ENCODE measurements around the gene MLPH.

Gene MLPH

GRCh38 chr2:237490009-237490711 is 3.1 kb downstream of the MLPH start:
- H3K27me3 ChIP-seq (ENCODE audit: control insufficient read depth, low read length), result no peaks in the 10 kb centered on the region
- peaks cover 20% of the 10 kb centered on the region for H3K9me3 ChIP-seq (ENCODE audit: control insufficient read depth, insufficient read depth, low read length)
- no peak overlapping the region for H3K4me3 ChIP-seq (ENCODE audit: low read length)
- no peaks in the 10 kb centered on the region for H3K79me2 ChIP-seq (ENCODE audit: control insufficient read depth, low read length)
- no peak overlapping the region for H3K4me2 ChIP-seq (ENCODE audit: low read length)
- TF ChIP-seq, protein P1, sequence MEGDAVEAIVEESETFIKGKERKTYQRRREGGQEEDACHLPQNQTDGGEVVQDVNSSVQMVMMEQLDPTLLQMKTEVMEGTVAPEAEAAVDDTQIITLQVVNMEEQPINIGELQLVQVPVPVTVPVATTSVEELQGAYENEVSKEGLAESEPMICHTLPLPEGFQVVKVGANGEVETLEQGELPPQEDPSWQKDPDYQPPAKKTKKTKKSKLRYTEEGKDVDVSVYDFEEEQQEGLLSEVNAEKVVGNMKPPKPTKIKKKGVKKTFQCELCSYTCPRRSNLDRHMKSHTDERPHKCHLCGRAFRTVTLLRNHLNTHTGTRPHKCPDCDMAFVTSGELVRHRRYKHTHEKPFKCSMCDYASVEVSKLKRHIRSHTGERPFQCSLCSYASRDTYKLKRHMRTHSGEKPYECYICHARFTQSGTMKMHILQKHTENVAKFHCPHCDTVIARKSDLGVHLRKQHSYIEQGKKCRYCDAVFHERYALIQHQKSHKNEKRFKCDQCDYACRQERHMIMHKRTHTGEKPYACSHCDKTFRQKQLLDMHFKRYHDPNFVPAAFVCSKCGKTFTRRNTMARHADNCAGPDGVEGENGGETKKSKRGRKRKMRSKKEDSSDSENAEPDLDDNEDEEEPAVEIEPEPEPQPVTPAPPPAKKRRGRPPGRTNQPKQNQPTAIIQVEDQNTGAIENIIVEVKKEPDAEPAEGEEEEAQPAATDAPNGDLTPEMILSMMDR (IDR thresholded peaks at IDR 0.05; ENCODE audit: low read depth, low read length, poor library complexity, severe bottlenecking), result no peak
- no peak for TF ChIP-seq EZH2phosphoT487 (IDR thresholded peaks at IDR 0.05; ENCODE audit: borderline replicate concordance, low read length)
- H3F3A ChIP-seq (ENCODE audit: control insufficient read depth, insufficient read depth), result no peaks in the 10 kb centered on the region
- H3K27ac ChIP-seq (ENCODE audit: low read depth, low read length), result no peak overlapping the region
- no peaks in the 10 kb centered on the region for H3K36me3 ChIP-seq (ENCODE audit: control insufficient read depth, low read length)
- no peaks in the 10 kb centered on the region for H4K20me1 ChIP-seq (ENCODE audit: control insufficient read depth, insufficient read depth, low read depth, low read length)
- no peaks in the 10 kb centered on the region for H3K9me2 ChIP-seq (replicated peaks; ENCODE audit: control insufficient read depth, low read length)
- no peaks in the 10 kb centered on the region for H3K4me1 ChIP-seq (ENCODE audit: control insufficient read depth, low read length)

DNA sequence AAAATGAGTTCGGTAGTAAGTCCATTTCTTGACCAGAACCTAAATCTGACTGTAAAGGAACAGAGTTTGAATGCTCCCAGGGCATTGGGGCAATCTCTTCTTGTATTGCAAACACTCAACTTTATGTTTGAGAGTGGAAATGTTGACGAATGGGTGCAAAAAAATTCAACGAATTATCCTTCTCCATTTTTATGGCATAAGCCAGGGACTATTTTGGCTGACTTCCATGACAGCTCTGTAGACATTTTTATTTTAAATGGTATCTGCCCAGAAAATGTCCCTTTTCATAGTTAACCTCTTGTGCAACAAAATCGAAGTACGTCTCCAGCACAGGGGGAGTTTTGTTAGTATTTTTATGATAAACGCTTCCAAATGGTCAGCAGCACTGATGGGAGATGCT is 3.7 kb downstream of the MLPH start:
- no peaks in the 10 kb centered on the region for H3K79me2 ChIP-seq (ENCODE audit: control insufficient read depth, low read length)
- H3K36me3 ChIP-seq (ENCODE audit: control insufficient read depth, low read length), result no peaks in the 10 kb centered on the region
- no peak for TF ChIP-seq EZH2phosphoT487 (IDR thresholded peaks at IDR 0.05; ENCODE audit: borderline replicate concordance, low read length)
- TF ChIP-seq, protein P1 (IDR thresholded peaks at IDR 0.05; ENCODE audit: low read depth, low read length, poor library complexity, severe bottlenecking), result no peak
- no peak overlapping the region for H3K4me3 ChIP-seq (ENCODE audit: low read length)
- H3K9me3 ChIP-seq (ENCODE audit: control insufficient read depth, insufficient read depth, low read length), result peaks cover 20% of the 10 kb centered on the region
- H3K4me2 ChIP-seq (ENCODE audit: low read length), result no peak overlapping the region
- H3K9me2 ChIP-seq (replicated peaks; ENCODE audit: control insufficient read depth, low read length), result no peaks in the 10 kb centered on the region
- H3F3A ChIP-seq (ENCODE audit: control insufficient read depth, insufficient read depth), result no peaks in the 10 kb centered on the region
- no peaks in the 10 kb centered on the region for H3K4me1 ChIP-seq (ENCODE audit: control insufficient read depth, low read length)
- no peaks in the 10 kb centered on the region for H4K20me1 ChIP-seq (ENCODE audit: control insufficient read depth, insufficient read depth, low read depth, low read length)
- no peaks in the 10 kb centered on the region for H3K27me3 ChIP-seq (ENCODE audit: control insufficient read depth, low read length)
- no peak overlapping the region for H3K27ac ChIP-seq (ENCODE audit: low read depth, low read length)

DNA sequence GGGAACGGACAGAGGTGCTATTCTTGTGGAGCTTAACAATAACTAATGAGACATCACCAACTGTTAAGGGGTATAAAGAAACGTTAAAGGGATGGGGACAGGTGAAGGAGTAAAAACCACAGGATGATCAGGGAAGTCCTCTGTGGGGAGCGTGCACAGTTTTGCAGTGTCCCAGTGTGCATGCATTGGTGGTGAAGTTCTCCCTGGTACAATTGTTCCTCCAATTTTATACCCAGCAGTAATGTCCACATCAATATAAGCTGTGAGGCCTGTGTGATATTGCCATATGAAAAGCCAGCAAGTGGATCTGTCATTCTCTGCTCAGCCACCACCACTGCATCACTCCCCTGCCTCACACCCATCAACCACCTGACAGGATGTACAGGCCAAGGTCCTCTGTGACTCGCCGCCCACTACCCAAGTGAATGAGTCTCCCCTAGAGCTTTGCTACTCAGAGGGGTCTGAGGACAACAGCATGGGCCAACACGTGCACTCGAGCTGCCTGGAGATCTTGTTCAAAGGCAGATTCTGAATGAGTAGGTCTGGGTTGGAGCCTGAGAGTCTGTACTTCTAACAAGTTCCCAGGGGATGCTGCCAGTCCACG is 4.6 kb downstream of the MLPH start:
- H3K4me1 ChIP-seq (ENCODE audit: control insufficient read depth, low read length), result no peaks in the 10 kb centered on the region
- H3K4me2 ChIP-seq (ENCODE audit: low read length), result no peak overlapping the region
- no peaks in the 10 kb centered on the region for H3F3A ChIP-seq (ENCODE audit: control insufficient read depth, insufficient read depth)
- H3K27me3 ChIP-seq (ENCODE audit: control insufficient read depth, low read length), result no peaks in the 10 kb centered on the region
- no peak overlapping the region for H3K4me3 ChIP-seq (ENCODE audit: low read length)
- no peak overlapping the region for H3K27ac ChIP-seq (ENCODE audit: low read depth, low read length)
- peaks cover 20% of the 10 kb centered on the region for H3K9me3 ChIP-seq (ENCODE audit: control insufficient read depth, insufficient read depth, low read length)
- no peaks in the 10 kb centered on the region for H4K20me1 ChIP-seq (ENCODE audit: control insufficient read depth, insufficient read depth, low read depth, low read length)
- no peak for TF ChIP-seq EZH2phosphoT487 (IDR thresholded peaks at IDR 0.05; ENCODE audit: borderline replicate concordance, low read length)
- H3K36me3 ChIP-seq (ENCODE audit: control insufficient read depth, low read length), result no peaks in the 10 kb centered on the region
- no peaks in the 10 kb centered on the region for H3K79me2 ChIP-seq (ENCODE audit: control insufficient read depth, low read length)
- no peaks in the 10 kb centered on the region for H3K9me2 ChIP-seq (replicated peaks; ENCODE audit: control insufficient read depth, low read length)
